HS-27A (cell line): ENCODE results near the gene HNRNPF.
"Not testable (repeated sequence)": the region's sequence is repeated elsewhere in the genome, so short reads cannot be mapped to it uniquely, and the experiment has no call there.

Source experiments
- DNase-seq: peaks from one replicate; pipeline ENCODE4 v3.0.0-alpha.2; 2012; ENCODE audit warnings: low read depth, missing footprints

The HNRNPF gene

GRCh38 chr10:43408710-43409384 lies at the start of gene HNRNPF:
TSS of gene HNRNPF (minus strand) at chr10:43409186. CDS start at chr10:43387884, 21,302 bp downstream.
- DNase-seq, result peak; percentile 64

- DNase-seq, result no peak
Measured at GRCh38 chr10:43458227-43458626, 49.2 kb upstream of the HNRNPF start.

GRCh38 chr10:43456561-43456960 lies 47.6 kb upstream of the HNRNPF start:
- not testable (repeated sequence) for DNase-seq

- not testable (repeated sequence) for DNase-seq
Measured at GRCh38 chr10:43454025-43454424, 45.0 kb upstream of the HNRNPF start.

- DNase-seq, result no peak
Measured at GRCh38 chr10:43453266-43453831, 44.4 kb upstream of the HNRNPF start.

- DNase-seq, result no peak
Measured at GRCh38 chr10:43452356-43452914, 43.4 kb upstream of the HNRNPF start.

DNA sequence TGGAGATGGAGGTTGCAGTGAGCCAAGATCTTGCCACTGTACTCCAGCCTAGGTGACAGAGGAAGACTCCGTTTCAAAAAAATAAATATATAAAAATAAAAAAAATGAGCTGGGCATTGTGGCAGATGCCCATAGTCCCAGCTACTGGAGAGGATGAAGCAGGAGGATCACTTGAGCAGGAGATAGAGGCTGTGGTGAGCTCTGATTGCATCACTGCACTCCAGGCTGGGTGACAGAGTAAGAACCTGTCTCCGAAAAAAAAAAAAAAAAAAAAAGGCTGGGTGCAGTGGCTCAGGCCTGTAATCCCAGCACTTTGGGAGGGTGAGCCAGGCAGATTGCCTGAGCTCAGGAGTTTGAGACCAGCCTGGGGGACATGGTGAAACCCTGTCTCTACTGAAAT lies 39.8 kb upstream of the HNRNPF start:
- DNase-seq, result no peak

DNA sequence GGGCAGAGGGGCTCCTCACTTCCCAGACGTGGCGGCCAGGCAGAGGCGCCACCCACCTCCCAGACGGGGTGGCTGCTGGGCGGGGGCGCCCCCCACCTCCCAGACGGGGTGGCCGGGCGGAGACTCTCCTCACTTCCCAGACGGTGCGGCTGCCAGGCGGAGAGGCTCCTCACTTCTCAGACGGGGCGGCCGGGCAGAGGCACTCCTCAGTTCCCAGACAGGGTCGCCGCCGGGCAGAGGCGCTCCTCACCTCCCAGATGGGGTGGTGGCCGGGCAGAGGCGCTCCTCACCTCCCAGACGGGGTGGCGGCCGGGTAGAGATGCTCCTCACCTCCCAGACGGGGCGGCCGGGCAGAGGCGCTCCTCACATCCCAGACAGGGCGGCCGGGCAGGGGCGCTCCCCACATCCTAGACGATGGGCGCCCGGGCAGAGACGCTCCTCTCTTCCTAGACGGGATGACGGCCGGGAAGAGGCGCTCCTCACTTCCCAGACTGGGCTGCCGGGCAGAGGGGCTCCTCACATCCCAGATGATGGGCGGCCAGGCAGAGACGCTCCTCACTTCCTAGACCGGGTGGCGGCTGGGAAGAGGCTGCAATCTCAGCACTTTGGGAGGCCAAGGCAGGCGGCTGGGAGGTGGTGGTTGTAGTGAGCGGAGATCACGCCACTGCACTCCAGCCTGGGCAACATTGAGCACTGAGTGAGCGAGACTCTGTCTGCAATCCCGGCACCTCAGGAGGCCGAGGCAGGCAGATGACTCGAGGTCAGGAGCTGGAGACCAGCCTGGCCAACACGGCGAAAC lies 37.4 kb upstream of the HNRNPF start:
- DNase-seq, result not testable (repeated sequence)

- no peak for DNase-seq
Measured at GRCh38 chr10:43444897-43445466, 36.0 kb upstream of the HNRNPF start.

DNA sequence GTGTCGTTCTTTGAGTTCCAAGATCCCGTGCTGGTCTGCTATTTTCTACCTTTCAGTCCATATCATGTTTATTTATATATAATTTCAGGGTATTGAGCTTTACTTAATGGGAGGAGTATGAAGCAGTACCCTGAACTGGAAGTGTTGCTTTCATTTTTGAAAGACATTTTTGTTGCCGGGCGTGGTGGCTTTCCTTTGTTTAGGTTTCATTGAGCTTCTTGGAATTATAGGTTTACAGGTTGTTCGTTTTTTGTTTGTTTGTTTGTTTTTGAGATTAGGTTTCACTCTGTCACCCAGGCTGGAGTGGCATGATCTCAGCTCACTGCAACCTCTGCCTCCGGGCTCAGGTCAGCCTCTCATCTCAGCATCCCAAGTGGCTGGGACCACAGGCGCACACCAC lies 35.3 kb upstream of the HNRNPF start:
- DNase-seq, result no peak

GRCh38 chr10:43440463-43441134 lies 31.6 kb upstream of the HNRNPF start:
- DNase-seq, result no peak

- DNase-seq, result no peak
Measured at GRCh38 chr10:43437141-43437870, 28.3 kb upstream of the HNRNPF start.

GRCh38 chr10:43436291-43437140 lies 27.5 kb upstream of the HNRNPF start, which contains the start of gene ZNF487:
TSS of gene ZNF487 (plus strand) at chr10:43437111. CDS start at chr10:43475814, 38,703 bp downstream.
- peak; percentile 42 for DNase-seq

DNA sequence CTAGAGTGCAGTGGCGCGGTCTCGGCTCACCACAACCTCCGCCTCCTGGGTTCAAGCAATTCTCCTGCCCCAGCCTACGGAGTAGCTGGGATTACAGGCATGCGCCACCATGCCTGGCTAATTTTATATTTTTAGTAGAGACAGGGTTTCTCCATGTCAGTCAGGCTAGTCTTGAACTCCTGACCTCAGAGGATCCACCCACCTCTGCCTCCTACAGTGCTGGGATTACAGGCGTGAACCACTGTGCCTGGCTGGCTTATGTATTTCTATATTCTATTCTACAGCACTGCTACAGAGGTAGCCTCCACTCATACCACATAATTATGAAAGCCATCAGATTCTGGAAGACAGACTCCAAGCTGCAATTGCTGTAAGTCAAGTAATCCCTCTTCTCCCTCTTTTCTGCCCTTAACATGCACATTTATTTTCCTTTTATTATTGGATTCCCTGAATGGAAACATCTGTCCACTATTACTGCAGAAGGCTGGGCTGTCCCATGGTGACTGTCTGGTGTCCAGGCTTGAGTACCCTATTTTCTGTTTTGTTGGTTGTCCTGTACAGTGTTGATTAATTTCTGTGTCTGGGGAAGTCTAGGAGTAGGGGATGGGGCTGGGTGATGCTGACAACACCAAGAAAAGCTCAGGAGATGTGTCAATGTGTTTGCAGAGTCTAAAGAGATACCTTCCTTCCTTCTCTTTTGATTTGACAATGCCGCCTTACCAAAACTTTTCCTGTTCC lies 22.1 kb upstream of the HNRNPF start:
- no peak for DNase-seq

GRCh38 chr10:43427166-43427825 lies 18.3 kb upstream of the HNRNPF start:
- DNase-seq, result no peak

- DNase-seq, result not testable (repeated sequence)
Measured at GRCh38 chr10:43426476-43426875, 17.5 kb upstream of the HNRNPF start.

- DNase-seq, result no peak
Measured at GRCh38 chr10:43424416-43424815, 15.4 kb upstream of the HNRNPF start.

DNA sequence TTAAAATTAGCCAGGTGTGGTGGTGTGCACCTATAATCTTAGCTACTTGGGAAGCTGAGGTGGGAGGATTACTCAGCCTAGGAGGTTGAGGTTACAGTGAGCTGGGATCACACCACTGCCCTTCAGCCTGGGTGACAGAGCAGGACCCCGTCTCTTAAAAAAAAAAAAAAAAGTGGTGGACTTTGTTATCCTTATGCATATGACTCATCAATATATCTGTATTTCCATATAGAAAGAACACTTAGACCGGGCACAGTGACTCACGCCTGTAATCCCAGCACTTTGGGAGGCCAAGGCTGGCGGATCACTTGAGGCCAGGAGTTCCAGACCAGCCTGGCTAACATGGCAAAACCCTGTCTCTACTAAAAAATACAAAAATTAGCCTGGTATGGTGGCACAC lies 13.0 kb upstream of the HNRNPF start:
- DNase-seq, result not testable (repeated sequence)

GRCh38 chr10:43421519-43421918 lies 12.5 kb upstream of the HNRNPF start:
- no peak for DNase-seq
